IMR-90 (cell line): ENCODE measurements around the gene PLA2G2C. TPM values are rescaled to one million over a fixed set of nuclear protein-coding genes. Genes with fewer than 3 reads are reported as not detected.
A peak's percentile ranks its signal among the peaks of the same experiment; 100 is the strongest.

Source experiments
- ATAC-seq: fragments of 200-7000 bp; cut with Tn5 transposase; 2 replicates; pipeline ENCODE4 v1.9.1; 2020; ENCODE audit warnings: low read depth, mild to moderate bottlenecking, moderate library complexity
- BruUV-seq: library from RNA; stranded (reverse); fragments of 400-500 nt; replicated peaks from 2 replicates; lab custom pipeline; 2021; lab: Mats Ljungman, UMichigan
- CTCF ChIA-PET: fragments of 300-600 bp; formaldehyde crosslinking; extraction: SDS; loops from one replicate; lab custom pipeline; 2021; ENCODE audit warnings: antibody characterized with exemption; lab: Yijun Ruan, JAX
- POLR2A ChIA-PET: fragments of 300-600 bp; sonication (Branson Sonifier 250); formaldehyde crosslinking; loops from one replicate; lab custom pipeline; 2022; ENCODE audit warnings: antibody characterized with exemption; ENCODE audit not compliant: unreplicated experiment; lab: Charles Lee
- DNase-seq: peaks from one replicate; pipeline ENCODE4 v3.0.0; 2013
- H2AFZ ChIP-seq: replicated peaks from 2 replicates; pipeline ENCODE3; 2013; ENCODE audit warnings: low read length, mild to moderate bottlenecking; ENCODE audit not compliant: poor library complexity
- H2AK5ac ChIP-seq: 2 replicates; pipeline ENCODE4 v1.6.1; 2013; ENCODE audit warnings: low read depth, low read length, inconsistent platforms
- H2AK9ac ChIP-seq: replicated peaks from 2 replicates; pipeline ENCODE3; 2013; ENCODE audit warnings: mild to moderate bottlenecking, low read depth, low read length, moderate library complexity; ENCODE audit not compliant: poor library complexity
- H2BK120ac ChIP-seq: 2 replicates; pipeline ENCODE4 v1.6.1; 2013; ENCODE audit warnings: low read depth, low read length, inconsistent platforms
- H2BK15ac ChIP-seq: 3 replicates; pipeline ENCODE4 v1.6.1; 2013; ENCODE audit warnings: low read depth, low read length, inconsistent platforms
- H2BK20ac ChIP-seq: 2 replicates; pipeline ENCODE4 v1.6.1; 2013; ENCODE audit warnings: low read depth, mild to moderate bottlenecking, inconsistent platforms, low read length, moderate library complexity
- H2BK5ac ChIP-seq: 2 replicates; pipeline ENCODE4 v1.6.1; 2013; ENCODE audit warnings: mild to moderate bottlenecking, low read depth, low read length, inconsistent platforms; ENCODE audit not compliant: poor library complexity, severe bottlenecking
- H3K14ac ChIP-seq: replicated peaks from 2 replicates; pipeline ENCODE4 v1.6.1; 2013; ENCODE audit warnings: low read depth, low read length, inconsistent platforms
- H3K18ac ChIP-seq: 2 replicates; pipeline ENCODE4 v1.6.1; 2013; ENCODE audit warnings: low read depth, low read length, control low read depth
- H3K23ac ChIP-seq: 2 replicates; pipeline ENCODE4 v1.6.1; 2013; ENCODE audit warnings: low read depth, low read length, inconsistent platforms
- H3K27ac ChIP-seq: 2 replicates; pipeline ENCODE4 v1.5.1; 2013; ENCODE audit warnings: mild to moderate bottlenecking, control low read depth, low read length; ENCODE audit not compliant: insufficient read depth
- H3K27me3 ChIP-seq: 2 replicates; pipeline ENCODE4 v1.6.1; 2013; ENCODE audit warnings: low read length; ENCODE audit not compliant: control insufficient read depth, insufficient read depth
- H3K36me3 ChIP-seq: 2 replicates; pipeline ENCODE4 v1.6.1; 2013; ENCODE audit warnings: low read length, mixed read lengths; ENCODE audit not compliant: control insufficient read depth, insufficient read depth
- H3K4ac ChIP-seq: 2 replicates; pipeline ENCODE4 v1.6.1; 2013; ENCODE audit warnings: low read depth, low read length, inconsistent platforms
- H3K4me1 ChIP-seq: 2 replicates; pipeline ENCODE4 v1.6.1; 2013; ENCODE audit warnings: low read length, mixed read lengths; ENCODE audit not compliant: control insufficient read depth, insufficient read depth
- H3K4me2 ChIP-seq: 2 replicates; pipeline ENCODE4 v1.6.1; 2013; ENCODE audit warnings: low read depth, mild to moderate bottlenecking, control low read depth, low read length, moderate library complexity
- H3K4me3 ChIP-seq: 2 replicates; pipeline ENCODE4 v1.5.1; 2013; ENCODE audit warnings: low read depth, mild to moderate bottlenecking, control low read depth, low read length, moderate library complexity; ENCODE audit not compliant: insufficient read depth
- H3K56ac ChIP-seq: 2 replicates; pipeline ENCODE4 v1.6.1; 2013; ENCODE audit warnings: low read length, inconsistent platforms; ENCODE audit not compliant: insufficient read depth; ENCODE audit errors: extremely low read depth
- H3K79me1 ChIP-seq, 2 experiments: 2 replicates each; pipeline ENCODE4 v1.6.1; 2013; ENCODE audit warnings: low read length in 2 of 2, inconsistent platforms in 1 of 2, low read depth in 1 of 2
- H3K9ac ChIP-seq: 2 replicates; pipeline ENCODE4 v1.6.1; 2013; ENCODE audit warnings: low read depth, low read length, control low read depth
- H3K9me1 ChIP-seq: 2 replicates; pipeline ENCODE4 v1.6.1; 2013; ENCODE audit warnings: low read length, inconsistent platforms; ENCODE audit not compliant: insufficient read depth
- H3K9me3 ChIP-seq: 2 replicates; pipeline ENCODE4 v1.6.1; 2013; ENCODE audit warnings: low read length; ENCODE audit not compliant: control insufficient read depth, insufficient read depth
- H4K20me1 ChIP-seq: 2 replicates; pipeline ENCODE4 v1.6.1; 2013; ENCODE audit warnings: low read length, inconsistent platforms; ENCODE audit not compliant: insufficient read depth
- H4K5ac ChIP-seq: 2 replicates; pipeline ENCODE4 v1.6.1; 2013; ENCODE audit warnings: mild to moderate bottlenecking, low read depth, low read length, control low read depth
- H4K8ac ChIP-seq, 2 experiments: 2 replicates each; pipeline ENCODE4 v1.6.1; 2013; ENCODE audit warnings: low read depth in 2 of 2, low read length in 2 of 2, control low read depth in 1 of 2, inconsistent platforms in 1 of 2
- H4K91ac ChIP-seq: 2 replicates; pipeline ENCODE4 v1.6.1; 2013; ENCODE audit warnings: low read depth, low read length, inconsistent platforms; ENCODE audit not compliant: insufficient read depth
- CEBPB ChIP-seq: IDR thresholded peaks from 2 replicates; pipeline ENCODE4 v1.6.1; 2012; ENCODE audit warnings: low read depth, low read length, improper control_type of control experiment
- RFX5 ChIP-seq: IDR thresholded peaks from 2 replicates; pipeline ENCODE4 v1.8.0; 2012; ENCODE audit warnings: low read depth, mild to moderate bottlenecking, low read length, moderate library complexity
- WGBS, 2 experiments: methylation state at CpG; one replicate each; pipeline versions ENCODE4 v1.1.5 to v1.1.7; 2013; ENCODE audit warnings: missing lambda C conversion rate in 2 of 2; ENCODE audit not compliant: insufficient read length in 1 of 2; ENCODE audit errors: extremely low coverage in 2 of 2; 5-methylcytosine and 5-hydroxymethylcytosine counted together
- dilution Hi-C: fragments of 300-500 bp; cut with HindIII; formaldehyde crosslinking; loops from one replicate; pipeline ENCODE4 v1.14.3; 2018; ENCODE audit warnings: low sequenced_read_pairs; ENCODE audit not compliant: unreplicated experiment
- in situ Hi-C: fragments of 300-500 bp; cut with MboI; formaldehyde crosslinking; loops from 3 replicates; pipeline ENCODE4 v1.14.3; 2019; ENCODE audit warnings: low sequenced_read_pairs, inconsistent platforms, mixed read lengths
- intact Hi-C: fragments of 100-400 bp; cut with micrococcal nuclease; formaldehyde crosslinking; loops from 2 replicates; pipeline ENCODE4 v1.10.0; 2022
- polyA plus RNA-seq, 3 experiments: library from polyadenylated mRNA; depleted of rRNA; stranded (reverse); fragments of >200 nt; gene quantifications; 2 replicates each; pipeline ENCODE4 v1.2.3, GENCODE V29; 2012; ENCODE audit warnings: low replicate concordance in 1 of 3
- total RNA-seq: library from RNA; depleted of rRNA; stranded (reverse); fragments of >200 nt; gene quantifications from 2 replicates; pipeline ENCODE4 v1.2.3, GENCODE V29; 2012

The PLA2G2C gene
- total and polyA plus RNA-seq, 2 of the 4 experiments (the other 2 are of a cell fraction) = not detected

DNA sequence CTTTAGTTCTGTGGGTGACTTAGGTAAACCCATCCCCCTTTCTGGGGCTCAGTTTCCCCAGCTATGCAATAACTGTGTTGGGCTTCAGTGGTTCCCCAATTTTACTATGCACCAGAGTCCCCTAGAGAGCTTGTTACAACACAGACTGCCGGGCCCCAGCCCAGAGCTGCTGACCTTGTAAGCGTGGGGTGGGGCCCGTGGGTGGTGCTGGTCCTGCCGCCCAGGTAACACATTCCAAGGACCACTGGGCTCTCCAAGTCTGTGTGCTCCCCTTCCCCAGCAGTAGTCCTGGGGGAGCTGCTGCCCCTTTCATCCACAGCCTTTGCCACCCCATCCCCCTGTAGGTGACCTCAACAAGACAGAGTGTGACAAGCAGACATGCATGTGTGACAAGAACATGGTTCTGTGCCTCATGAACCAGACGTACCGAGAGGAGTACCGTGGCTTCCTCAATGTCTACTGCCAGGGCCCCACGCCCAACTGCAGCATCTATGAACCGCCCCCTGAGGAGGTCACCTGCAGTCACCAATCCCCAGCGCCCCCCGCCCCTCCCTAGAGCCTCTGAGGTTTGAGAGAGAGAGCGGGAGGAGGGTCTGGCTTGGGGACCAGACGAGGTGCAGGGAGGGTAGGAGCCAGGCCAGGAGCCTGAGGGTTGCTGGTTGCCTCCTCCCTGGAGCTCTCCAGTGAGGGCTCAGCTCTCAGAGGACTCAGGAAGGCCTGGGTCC, 38.3 kb downstream of the PLA2G2C start:
- in situ Hi-C loops (no loop called here), intact Hi-C loops (no loop called here), dilution Hi-C loops (no loop called here)
- H3K9ac ChIP-seq = no peak overlapping the region
- WGBS, 2 experiments = 70% methylated on average over 3 of the region's 13 CpGs; no CpG with 5 or more reads in 1 of the 2 experiments
- H3K27ac ChIP-seq = no peak overlapping the region
- H2AK5ac ChIP-seq = no peak overlapping the region
- no peaks in the 10 kb centered on the region for H3K79me1 ChIP-seq
- no peak overlapping the region for H2AFZ ChIP-seq
- H3K9me3 ChIP-seq = no peaks in the 10 kb centered on the region
- H3K23ac ChIP-seq = no peak overlapping the region
- ATAC-seq = no peak
- no peak for DNase-seq
- H3K9me1 ChIP-seq = no peaks in the 10 kb centered on the region
- BruUV-seq = no TSS peak
- H3K4ac ChIP-seq = no peak overlapping the region
- peak overlapping the region; percentile 37 for H2AK9ac ChIP-seq
- no peak overlapping the region for H2BK5ac ChIP-seq
- H3K36me3 ChIP-seq = no peaks in the 10 kb centered on the region
- H3K4me2 ChIP-seq = no peak overlapping the region
- ChIA-PET POLR2A (no interaction called here), CTCF (no interaction called here)
- peaks cover 1% of the 10 kb centered on the region; the same call in 1 of the 2 replicates for H3K4me1 ChIP-seq
- no peak overlapping the region for H3K4me3 ChIP-seq
- no peak overlapping the region for H2BK120ac ChIP-seq
- H4K91ac ChIP-seq = no peak overlapping the region
- H3K14ac ChIP-seq = no peak overlapping the region
- no peak overlapping the region for H2BK15ac ChIP-seq
- H2BK20ac ChIP-seq = no peak overlapping the region
- TF ChIP-seq CEBPB (no peak), RFX5 (no peak)
- H3K27me3 ChIP-seq = peaks cover 25% of the 10 kb centered on the region
- no peak overlapping the region for H4K8ac ChIP-seq
- no peak overlapping the region for H3K18ac ChIP-seq
- H4K20me1 ChIP-seq = no peaks in the 10 kb centered on the region; the same call in 1 of the 2 replicates
- H3K56ac ChIP-seq = no peak overlapping the region
- no peak overlapping the region for H4K5ac ChIP-seq
